GM19035 (cell line): ENCODE results near the gene HNRNPDL.
A peak's percentile ranks its signal among the peaks of the same experiment; 100 is the strongest.
"Not testable (repeated sequence)": the region's sequence is repeated elsewhere in the genome, so short reads cannot be mapped to it uniquely, and the experiment has no call there.

Source experiments
- ATAC-seq: cut with Tn5 transposase; IDR thresholded peaks from one replicate; pipeline ENCODE4 v1.9.1; 2021; ENCODE audit not compliant: unreplicated experiment

The HNRNPDL gene

GRCh38 chr4:82430193-82430963 is at the start of gene HNRNPDL, which contains the start of gene ENOPH1:
Gene HNRNPDL (minus strand): TSS chr4:82430462. CDS start chr4:82429690, 772 bp downstream.
Gene ENOPH1 (plus strand): TSS chr4:82430590. CDS start chr4:82430830, 240 bp downstream.
- peak; percentile 78 for ATAC-seq

GRCh38 chr4:82479562-82479961 is 49.3 kb upstream of the HNRNPDL start:
- no peak for ATAC-seq

DNA sequence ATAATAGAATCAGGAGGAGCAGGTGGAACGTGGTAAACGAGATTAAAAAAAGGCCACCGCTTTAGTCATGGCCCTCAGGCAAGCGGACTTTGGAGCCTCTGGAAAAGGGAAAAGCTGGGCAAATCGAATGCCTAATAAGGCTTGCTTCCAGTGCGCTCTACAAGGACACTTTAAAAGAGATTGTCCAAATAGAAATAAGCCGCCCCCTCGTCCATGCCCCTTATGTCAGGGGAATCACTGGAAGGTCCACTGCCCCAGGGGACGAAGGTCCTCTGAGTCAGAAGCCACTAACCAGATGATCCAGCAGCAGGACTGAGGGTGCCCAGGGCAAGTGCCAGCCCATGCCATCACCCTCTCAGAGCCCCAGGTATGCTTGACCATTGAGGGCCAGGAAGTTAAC is 47.2 kb upstream of the HNRNPDL start:
- not testable (repeated sequence) for ATAC-seq

DNA sequence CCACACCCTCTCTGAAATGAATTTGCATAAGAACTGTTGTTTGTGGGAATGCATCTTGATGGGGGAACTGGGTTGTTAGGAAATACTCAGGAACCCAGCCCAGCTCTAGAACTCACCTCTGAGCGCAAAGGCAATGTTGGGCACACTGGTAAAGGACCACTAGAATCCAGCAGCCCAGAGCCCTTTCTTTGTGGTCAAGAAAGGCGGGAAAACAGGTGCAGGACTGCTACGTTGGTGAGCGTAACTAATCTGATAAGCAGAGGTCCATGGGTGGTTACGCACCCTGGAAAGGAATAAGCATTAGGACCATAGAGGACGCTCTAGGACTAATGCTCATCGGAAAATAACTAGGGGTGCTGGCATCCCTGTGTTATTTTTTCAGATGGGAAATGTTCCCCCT is 45.7 kb upstream of the HNRNPDL start:
- not testable (repeated sequence) for ATAC-seq

- ATAC-seq: no peak
These were observed 43.4 kb upstream of the HNRNPDL start for GRCh38 chr4:82473621-82474164.

DNA sequence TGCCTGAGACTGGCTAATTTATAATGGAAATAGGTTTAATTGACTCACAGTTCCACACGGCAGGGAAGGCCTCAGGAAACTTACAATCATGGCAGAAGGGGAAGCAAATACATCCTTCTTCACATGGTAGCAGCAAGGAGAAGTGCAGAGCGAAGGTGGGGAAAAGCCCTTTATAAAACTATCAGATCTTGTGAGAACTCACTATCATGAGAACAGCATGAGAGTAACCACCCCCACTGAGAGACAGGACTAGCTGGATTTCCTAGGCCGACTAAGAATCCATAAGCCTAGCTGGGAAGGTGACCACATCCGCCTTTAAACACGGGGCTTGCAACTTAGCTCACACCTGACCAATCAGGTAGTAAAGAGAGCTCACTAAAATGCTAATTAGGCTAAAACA is 42.8 kb upstream of the HNRNPDL start:
- not testable (repeated sequence) for ATAC-seq

- ATAC-seq: no peak
These were observed 39.6 kb upstream of the HNRNPDL start for GRCh38 chr4:82469791-82470345.

DNA sequence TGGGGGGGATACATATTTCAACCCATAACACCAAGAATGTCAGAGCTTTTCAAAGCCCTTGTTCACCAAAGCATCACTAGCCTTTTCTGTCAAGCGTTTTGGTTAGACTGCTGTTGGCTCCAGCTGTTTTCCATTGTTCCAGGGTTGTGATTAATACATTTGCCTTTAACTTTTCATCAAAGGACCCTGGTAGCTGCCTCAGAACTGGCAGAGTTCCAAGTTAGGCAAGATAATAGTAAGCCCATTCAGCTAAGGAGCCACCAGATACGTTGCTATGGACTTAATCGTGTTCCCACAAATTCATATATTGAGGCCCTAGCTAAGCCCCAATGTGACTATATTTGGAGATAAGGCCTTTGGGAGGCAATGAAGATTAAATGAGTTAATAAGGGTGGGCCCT is 37.2 kb upstream of the HNRNPDL start:
- ATAC-seq: no peak

DNA sequence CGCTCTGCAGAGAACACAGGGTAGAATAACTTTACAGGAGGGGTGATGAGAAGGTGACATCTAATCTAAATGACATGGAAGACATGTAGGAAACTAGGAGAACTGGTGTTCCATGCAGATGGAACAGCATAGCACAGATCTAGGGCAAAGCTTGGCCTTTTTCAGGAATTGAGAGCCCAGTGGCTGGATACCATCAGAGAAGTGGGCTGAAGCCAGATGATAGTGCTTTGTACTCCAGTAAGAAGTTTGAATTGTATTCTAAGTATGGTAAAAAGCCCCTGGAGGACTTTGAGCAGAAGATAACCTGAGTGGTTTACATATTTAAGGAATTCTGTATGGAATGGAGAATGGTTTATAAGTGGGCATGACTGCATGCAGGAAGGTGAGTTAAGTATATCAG is 33.0 kb upstream of the HNRNPDL start:
- ATAC-seq: no peak

GRCh38 chr4:82462415-82462831 is 32.2 kb upstream of the HNRNPDL start:
- ATAC-seq: peak; percentile 80

DNA sequence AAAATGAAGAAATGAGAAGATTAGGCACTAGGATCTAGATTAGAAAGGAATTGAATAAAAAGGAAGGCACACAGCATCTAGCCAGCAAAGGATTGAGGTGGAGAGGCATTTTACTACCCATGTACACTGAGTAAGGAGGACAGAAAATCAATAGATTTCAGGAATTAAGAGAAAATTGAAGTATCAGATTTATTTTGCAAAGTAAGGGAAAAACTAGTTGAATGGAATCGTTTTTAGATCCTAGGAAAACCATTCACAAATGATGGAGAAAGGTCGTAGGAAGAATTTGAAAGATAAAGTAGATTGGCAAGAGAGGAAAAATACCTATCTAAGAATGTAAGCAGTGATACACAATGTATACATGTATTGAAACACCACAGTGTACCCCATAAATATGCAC is 31.4 kb upstream of the HNRNPDL start:
- ATAC-seq: no peak

DNA sequence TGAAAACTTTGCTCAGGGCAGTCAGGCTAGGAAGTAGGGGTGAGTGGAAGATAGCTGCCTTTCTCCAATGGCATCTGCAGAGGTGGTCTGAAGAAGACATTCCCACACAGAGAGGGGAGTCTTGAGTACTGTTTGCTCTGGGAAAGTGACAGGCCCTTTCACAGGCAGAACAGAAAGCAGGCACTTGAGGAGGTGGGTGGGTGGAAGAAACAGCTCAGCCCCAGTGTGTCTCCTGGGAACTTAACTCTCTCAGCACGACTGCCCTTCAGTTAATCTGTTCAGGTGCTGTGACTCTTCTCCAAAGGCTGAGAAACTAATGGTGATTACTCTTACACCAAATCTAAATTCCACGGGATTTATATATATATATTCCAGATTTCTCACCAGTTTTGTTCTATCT is 28.5 kb upstream of the HNRNPDL start:
- no peak for ATAC-seq

- no peak for ATAC-seq
These were observed 27.0 kb upstream of the HNRNPDL start for GRCh38 chr4:82457266-82457665.

GRCh38 chr4:82452026-82452425 is 21.8 kb upstream of the HNRNPDL start:
- no peak for ATAC-seq

DNA sequence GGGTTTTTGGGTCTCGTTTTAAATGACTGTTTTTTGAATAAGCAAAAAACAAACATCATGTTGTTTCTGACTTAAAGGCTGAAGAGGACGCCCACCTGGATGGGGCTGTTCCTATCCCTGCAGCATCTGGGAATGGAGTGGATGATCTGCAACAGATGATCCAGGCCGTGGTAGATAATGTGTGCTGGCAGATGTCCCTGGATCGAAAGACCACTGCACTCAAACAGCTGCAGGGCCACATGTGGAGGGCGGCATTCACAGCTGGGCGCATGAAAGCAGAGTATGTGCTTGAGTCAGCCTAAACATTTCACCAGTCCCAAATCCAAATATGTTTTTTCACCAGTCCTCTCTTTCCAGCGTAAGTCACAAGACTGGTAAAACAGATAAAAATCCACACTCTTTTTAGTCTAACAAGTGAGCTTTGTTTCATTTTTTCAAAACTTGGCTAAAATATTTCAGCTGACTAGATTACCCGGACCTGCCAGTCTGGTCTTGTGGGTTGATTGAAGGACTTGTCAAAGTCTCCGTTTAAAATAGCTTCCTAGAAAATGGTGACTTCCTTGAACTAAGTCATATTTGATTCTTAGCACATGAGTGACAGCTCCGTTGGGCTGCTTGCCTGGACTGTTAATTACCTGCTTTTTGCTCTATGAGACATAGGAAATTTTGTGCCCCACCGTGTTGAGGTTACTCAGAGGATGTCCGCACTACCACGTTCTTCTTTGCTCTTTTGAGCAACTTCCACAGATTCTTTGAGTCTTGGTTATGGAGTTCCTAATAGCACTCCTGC is 20.9 kb upstream of the HNRNPDL start:
- ATAC-seq: no peak

GRCh38 chr4:82447886-82448285 is 17.6 kb upstream of the HNRNPDL start:
- ATAC-seq: no peak

GRCh38 chr4:82439088-82439487 is 8.8 kb upstream of the HNRNPDL start:
- no peak for ATAC-seq

GRCh38 chr4:82437285-82438005 is 7.2 kb upstream of the HNRNPDL start:
- ATAC-seq: no peak

DNA sequence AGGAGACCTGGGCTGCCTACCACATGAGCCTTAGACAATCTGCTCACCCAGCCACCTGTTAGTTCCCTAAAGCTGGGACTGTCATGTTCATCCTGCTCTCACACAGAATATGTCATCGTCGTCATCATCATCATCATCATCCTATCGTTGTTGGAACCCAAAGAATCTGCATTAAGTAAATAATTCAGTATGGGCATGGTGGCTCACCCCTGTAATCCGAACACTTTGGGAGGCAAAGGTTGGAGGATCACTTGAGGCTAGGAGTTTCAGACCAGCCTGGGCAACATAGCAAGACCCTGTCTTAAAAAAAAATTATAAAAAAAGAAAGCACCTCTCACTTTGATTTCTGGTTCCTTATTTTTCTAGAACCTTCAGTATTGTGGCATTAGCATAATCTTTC is 6.5 kb upstream of the HNRNPDL start:
- no peak for ATAC-seq

DNA sequence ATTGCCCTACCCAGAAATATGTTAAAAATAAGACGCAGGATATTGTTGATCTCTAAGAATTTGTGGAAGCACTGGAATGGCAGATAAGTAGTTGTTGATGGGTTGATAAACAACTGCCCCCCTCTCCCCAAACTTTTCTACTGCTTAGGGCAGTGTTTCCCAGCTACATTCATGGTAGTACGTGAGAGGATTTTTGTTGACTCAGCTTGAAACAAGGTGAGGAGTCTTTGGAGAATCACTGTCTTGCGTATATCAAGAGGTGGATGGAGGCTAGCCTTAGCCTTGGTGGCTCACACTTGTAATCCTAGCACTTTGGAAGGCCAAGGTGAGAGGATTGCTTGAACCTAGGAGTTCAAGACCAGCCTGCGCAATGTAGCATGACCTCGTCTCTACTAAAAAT is 5.9 kb upstream of the HNRNPDL start:
- ATAC-seq: no peak

- ATAC-seq: no peak
These were observed 4.7 kb upstream of the HNRNPDL start for GRCh38 chr4:82434949-82435348.
